Vagina (tissue), 2 donors: ENCODE results near the gene DPF1. TPM values are rescaled to one million over a fixed set of nuclear protein-coding genes. Genes with fewer than 3 reads are reported as not detected.

Source experiments
- DNase-seq, 2 donors: peaks; one replicate each; pipeline ENCODE4 v3.0.0-alpha.2; 2017; ENCODE audit errors: extremely low spot score in 2 of 2
- H3K27ac ChIP-seq: fragments of 200-600 bp; sonication (generic); one replicate; pipeline ENCODE4 v1.5.1; 2019
- H3K27me3 ChIP-seq: fragments of 200-600 bp; sonication (generic); one replicate; pipeline ENCODE4 v1.5.1; 2019
- H3K36me3 ChIP-seq, 2 donors: fragments of 200-600 bp; sonication (generic); one replicate each; pipeline ENCODE4 v1.5.1; 2017 to 2019
- H3K4me1 ChIP-seq: fragments of 200-600 bp; sonication (generic); one replicate; pipeline ENCODE4 v1.5.1; 2019
- H3K4me3 ChIP-seq, 2 donors: fragments of 200-600 bp; sonication (generic); 1 replicate in 1 of 2; 2 replicates in 1 of 2; pipeline ENCODE4 v1.5.1; 2016 to 2019
- H3K9me3 ChIP-seq: fragments of 200-600 bp; sonication (generic); one replicate; pipeline ENCODE4 v1.5.1; 2019
- POLR2A ChIP-seq, 2 donors: fragments of 450-650 bp; IDR thresholded peaks; one replicate each; pipeline ENCODE4 v1.6.1; 2017; ENCODE audit warnings: antibody characterized with exemption in 2 of 2, mild to moderate bottlenecking in 2 of 2, moderate library complexity in 2 of 2
- POLR2AphosphoS5 ChIP-seq, 2 donors: sonication (generic); formaldehyde crosslinking; IDR thresholded peaks; one replicate each; pipeline ENCODE4 v1.9.0; 2017; ENCODE audit warnings: antibody characterized with exemption in 2 of 2, mild to moderate bottlenecking in 2 of 2, low read depth in 1 of 2; ENCODE audit not compliant: insufficient read depth in 1 of 2
- intact Hi-C: fragments of 100-400 bp; cut with DNase I; formaldehyde crosslinking; loops from one replicate; pipeline ENCODE4 v1.15.1; 2023
- total RNA-seq: library from RNA; depleted of rRNA; stranded (reverse); fragments of >200 nt; gene quantifications from one replicate; pipeline ENCODE4 v1.2.3, GENCODE V29; 2016
- TF ChIP-seq, protein P1 (sequence below), 3 experiments: fragments of 450-650 bp in 2 of 3; fragments of 200-600 bp in 1 of 3; sonication (generic) in 1 of 3; IDR thresholded peaks; one replicate each; pipeline ENCODE4 v1.5.1; 2017 to 2019; ENCODE audit warnings: antibody characterized with exemption in 3 of 3, mild to moderate bottlenecking in 2 of 3, moderate library complexity in 2 of 3

Gene DPF1
- total RNA-seq = not detected

DNA sequence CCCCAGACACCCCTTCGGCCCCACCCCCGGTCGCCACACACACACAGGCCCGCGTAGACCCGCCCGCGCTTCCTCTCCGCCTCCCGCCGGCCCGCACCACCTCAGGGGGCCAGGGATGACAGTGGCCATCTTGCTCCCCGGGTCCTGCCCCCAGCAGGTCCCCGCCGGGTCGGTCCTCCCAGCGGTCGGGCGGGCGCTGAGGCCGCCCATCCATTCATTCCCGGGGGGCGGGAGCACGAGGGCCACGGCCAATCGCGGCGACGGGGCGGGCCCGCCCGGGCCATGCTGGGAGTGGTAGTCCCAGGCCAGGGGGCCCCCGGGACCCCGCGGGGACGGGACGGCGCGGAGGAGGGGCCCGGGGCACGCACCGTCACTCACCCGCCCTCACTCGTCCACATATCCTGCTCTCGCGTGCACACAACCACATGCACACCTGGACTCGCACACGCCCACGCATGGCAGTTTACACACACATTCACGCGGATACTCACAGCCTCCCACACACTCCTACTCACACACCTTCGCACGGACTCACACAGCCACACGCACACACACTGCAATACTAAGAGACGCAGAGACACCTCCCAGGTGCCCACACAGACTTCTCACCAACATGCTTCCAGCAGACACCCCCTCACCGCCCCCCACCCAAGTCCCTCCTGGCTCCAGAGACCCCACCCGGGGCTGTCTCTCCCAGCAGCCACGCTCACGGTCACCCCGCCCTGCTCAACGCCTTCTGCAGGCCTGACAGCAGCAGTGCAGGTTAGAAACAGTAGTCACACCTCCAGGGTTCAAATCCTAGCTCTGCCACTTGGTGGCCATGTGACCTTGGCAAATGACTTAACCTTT lies at the start of gene DPF1:
Gene DPF1 (minus strand): TSS at position 209 of the 849 bp plus-strand sequence. CDS start 80 bp downstream, at position 129.
- intact Hi-C loops = loop anchor here (10.0 kb wide), 1 partner anchor 319 kb away; the partner anchor contains the start of genes SIPA1L3 and WDR87
- DNase-seq = no peak
- H3K27me3 ChIP-seq = peaks cover 10% of the 10 kb centered on the region
- TF ChIP-seq POLR2A (IDR thresholded peaks at IDR 0.05) (no peak), POLR2AphosphoS5 (IDR thresholded peaks at IDR 0.05; ENCODE audit: insufficient read depth in 1 of 2, low read depth in 1 of 2) (no peak)
- TF ChIP-seq, protein P1, sequence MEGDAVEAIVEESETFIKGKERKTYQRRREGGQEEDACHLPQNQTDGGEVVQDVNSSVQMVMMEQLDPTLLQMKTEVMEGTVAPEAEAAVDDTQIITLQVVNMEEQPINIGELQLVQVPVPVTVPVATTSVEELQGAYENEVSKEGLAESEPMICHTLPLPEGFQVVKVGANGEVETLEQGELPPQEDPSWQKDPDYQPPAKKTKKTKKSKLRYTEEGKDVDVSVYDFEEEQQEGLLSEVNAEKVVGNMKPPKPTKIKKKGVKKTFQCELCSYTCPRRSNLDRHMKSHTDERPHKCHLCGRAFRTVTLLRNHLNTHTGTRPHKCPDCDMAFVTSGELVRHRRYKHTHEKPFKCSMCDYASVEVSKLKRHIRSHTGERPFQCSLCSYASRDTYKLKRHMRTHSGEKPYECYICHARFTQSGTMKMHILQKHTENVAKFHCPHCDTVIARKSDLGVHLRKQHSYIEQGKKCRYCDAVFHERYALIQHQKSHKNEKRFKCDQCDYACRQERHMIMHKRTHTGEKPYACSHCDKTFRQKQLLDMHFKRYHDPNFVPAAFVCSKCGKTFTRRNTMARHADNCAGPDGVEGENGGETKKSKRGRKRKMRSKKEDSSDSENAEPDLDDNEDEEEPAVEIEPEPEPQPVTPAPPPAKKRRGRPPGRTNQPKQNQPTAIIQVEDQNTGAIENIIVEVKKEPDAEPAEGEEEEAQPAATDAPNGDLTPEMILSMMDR (IDR thresholded peaks at IDR 0.05) = no peak
- H3K4me1 ChIP-seq = peaks cover 23% of the 10 kb centered on the region
- H3K9me3 ChIP-seq = no peaks in the 10 kb centered on the region
- no peaks in the 10 kb centered on the region for H3K36me3 ChIP-seq
- H3K27ac ChIP-seq = no peak within 1 kb of the TSS
- peak within 1 kb of the TSS; percentile 28 to 36 for H3K4me3 ChIP-seq

DNA sequence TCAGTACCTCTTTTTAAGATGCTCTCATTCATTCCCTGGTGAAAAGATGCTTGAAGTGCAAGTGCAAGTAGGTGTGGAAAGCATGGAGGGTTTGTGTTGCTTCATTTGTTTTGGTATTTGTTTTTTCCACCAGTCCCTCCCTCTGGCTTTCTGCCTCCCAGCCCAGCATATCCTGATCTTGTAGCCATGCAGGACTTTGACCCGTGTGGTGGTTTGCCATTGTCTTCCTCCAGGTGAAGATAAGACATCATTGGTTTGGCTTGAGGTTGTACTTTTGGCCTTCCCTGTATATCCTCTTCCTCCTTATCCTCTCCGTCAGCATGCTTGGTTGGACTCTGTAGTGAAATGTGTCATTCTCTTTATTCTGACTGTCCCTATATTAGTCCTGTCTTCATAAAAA lies 49.5 kb upstream of the DPF1 start:
- H3K4me1 ChIP-seq = peaks cover 29% of the 10 kb centered on the region
- TF ChIP-seq POLR2AphosphoS5 (IDR thresholded peaks at IDR 0.05; ENCODE audit: insufficient read depth in 1 of 2, low read depth in 1 of 2) (no peak), POLR2A (IDR thresholded peaks at IDR 0.05) (no peak)
- TF ChIP-seq, protein P1 (IDR thresholded peaks at IDR 0.05) = no peak
- no peaks in the 10 kb centered on the region for H3K27me3 ChIP-seq
- no peak for DNase-seq
- no peaks in the 10 kb centered on the region for H3K9me3 ChIP-seq
- H3K36me3 ChIP-seq = no peaks in the 10 kb centered on the region
- intact Hi-C loops = no loop called here
- H3K27ac ChIP-seq = no peak overlapping the region
- no peak overlapping the region for H3K4me3 ChIP-seq

DNA sequence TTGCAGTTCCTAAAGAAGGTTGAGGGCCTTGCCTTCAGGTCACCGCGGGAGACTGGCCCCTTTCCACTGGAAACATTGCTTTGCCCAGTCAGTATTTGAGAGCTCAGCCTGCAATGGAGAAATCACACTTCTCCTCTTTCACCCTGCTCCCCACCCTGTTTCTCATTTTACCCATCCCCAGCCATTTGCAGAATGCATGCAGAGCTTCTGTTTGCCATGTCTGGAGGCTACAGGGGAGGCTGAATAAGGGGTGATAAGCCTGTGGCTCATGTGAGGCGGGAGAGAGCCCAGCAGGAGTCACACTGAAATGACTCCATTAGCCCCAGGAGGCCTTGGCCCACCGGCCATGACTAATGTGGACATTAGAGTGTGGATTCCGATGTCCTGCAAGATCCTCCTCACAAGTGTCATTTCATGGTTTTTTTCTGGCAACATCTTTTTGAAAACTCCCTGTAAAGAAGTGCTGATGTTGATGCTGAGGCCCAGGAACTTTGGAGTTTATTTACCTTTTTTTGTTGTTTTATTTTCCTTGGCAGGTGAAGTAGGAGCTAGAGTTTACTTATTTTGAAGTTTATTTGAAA lies 46.7 kb upstream of the DPF1 start:
- DNase-seq = no peak
- Histone ChIP-seq H3K36me3 (no peaks in the 10 kb centered on the region), H3K4me1 (peaks cover 31% of the 10 kb centered on the region), H3K9me3 (no peaks in the 10 kb centered on the region), H3K27me3 (no peaks in the 10 kb centered on the region), H3K27ac (no peak overlapping the region), H3K4me3 (no peak overlapping the region)
- TF ChIP-seq, protein P1 (IDR thresholded peaks at IDR 0.05) = no peak
- no peak for TF ChIP-seq POLR2A (IDR thresholded peaks at IDR 0.05)
- no peak for TF ChIP-seq POLR2AphosphoS5 (IDR thresholded peaks at IDR 0.05; ENCODE audit: insufficient read depth in 1 of 2, low read depth in 1 of 2)
- intact Hi-C loops = no loop called here

DNA sequence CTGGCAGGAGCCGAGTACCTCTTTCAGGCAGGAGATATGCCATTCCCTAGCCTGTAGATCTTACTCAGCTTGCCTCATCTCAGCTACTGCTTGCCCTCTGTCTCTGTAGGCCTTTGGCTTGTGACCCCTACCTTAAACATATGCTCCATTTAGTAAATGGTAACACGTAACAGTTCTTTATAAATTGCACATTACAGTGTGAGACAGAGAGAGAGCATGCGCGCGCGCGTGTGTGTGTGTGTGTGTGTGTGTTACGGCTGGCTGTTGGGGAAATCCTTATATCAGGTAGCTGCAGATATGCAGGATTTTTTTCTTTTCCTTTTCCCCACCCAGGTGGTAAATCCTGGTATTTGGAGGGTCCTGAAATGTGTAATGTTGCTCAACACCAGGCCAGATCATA lies 44.5 kb upstream of the DPF1 start:
- Histone ChIP-seq H3K9me3 (no peaks in the 10 kb centered on the region), H3K36me3 (no peaks in the 10 kb centered on the region), H3K27ac (no peak overlapping the region), H3K4me3 (no peak overlapping the region), H3K27me3 (no peaks in the 10 kb centered on the region), H3K4me1 (peaks cover 38% of the 10 kb centered on the region)
- intact Hi-C loops = no loop called here
- DNase-seq = no peak
- TF ChIP-seq, protein P1 (IDR thresholded peaks at IDR 0.05) = no peak
- TF ChIP-seq POLR2AphosphoS5 (IDR thresholded peaks at IDR 0.05; ENCODE audit: insufficient read depth in 1 of 2, low read depth in 1 of 2) (no peak), POLR2A (IDR thresholded peaks at IDR 0.05) (no peak)
